D721Med (cell line): ENCODE measurements around the gene CALN1.
"Not testable (repeated sequence)": the region's sequence is repeated elsewhere in the genome, so short reads cannot be mapped to it uniquely, and the experiment has no call there.

Experiments used
- DNase-seq: peaks from one replicate; pipeline ENCODE4 v3.0.0; 2011; ENCODE audit warnings: low spot score; ENCODE audit not compliant: insufficient read length
- FAIRE-seq: peaks from 2 replicates; lab custom pipeline; 2011; peaks lifted over from hg19 to GRCh38; lab: Jason Lieb, UNC
- CTCF ChIP-seq: IDR thresholded peaks from 2 replicates; pipeline ENCODE4 v1.5.1; 2012; ENCODE audit warnings: mild to moderate bottlenecking, control low read depth; ENCODE audit not compliant: insufficient read depth; ENCODE audit errors: missing control alignments

CALN1 gene

DNA sequence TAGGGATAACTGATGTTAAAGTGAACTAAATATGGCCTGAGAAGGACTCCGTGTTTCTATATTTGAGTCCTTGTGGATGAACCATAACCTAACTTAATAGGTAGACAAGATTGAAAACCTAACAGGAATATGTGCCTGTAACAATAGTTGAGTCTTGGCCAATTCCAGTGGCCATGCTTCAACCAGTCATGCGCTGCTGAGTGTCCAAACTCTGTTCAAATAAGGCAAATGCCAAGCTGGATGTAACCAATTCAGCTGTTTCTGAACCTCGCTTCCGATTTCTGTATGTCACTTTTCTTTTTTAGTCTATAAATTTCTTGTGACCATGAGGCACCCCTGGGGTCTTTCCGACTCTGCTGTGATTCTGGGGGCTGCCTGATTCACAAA is 672.0 kb downstream of the CALN1 start:
- DNase-seq, result no peak
- no peak for TF ChIP-seq CTCF
- FAIRE-seq, result no peak

DNA sequence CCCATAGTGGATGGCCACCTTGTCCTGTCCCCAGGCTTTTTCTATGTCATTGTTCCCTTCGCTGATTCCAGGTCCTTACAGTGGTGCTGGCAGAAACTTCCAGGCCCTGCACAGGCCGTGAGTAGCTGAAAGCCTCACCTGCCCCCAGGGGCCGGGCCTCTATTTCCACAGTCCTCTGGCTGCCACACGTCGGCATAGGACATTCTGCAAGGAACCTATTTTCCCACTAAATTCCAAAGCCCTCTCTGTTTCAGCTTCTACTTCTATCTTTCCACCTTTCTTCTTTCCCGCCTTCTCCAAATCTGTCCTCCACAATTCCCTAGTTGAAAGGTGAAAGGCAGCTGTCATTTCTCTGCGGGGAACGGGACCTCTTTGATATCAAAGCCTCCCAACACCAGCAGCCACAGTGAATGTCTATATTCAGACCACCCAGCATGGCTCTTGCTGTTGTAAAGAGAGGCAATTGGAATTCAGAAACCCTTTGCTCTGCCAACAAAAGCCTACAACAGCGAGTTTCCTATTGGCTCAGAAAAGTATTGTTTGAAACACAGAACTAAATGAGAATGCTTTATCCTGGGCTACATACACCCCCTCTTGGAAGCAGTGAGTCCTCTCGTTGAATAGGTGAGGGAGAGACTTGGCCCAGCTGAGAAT is 672.5 kb downstream of the CALN1 start:
- FAIRE-seq (no peak), DNase-seq (no peak)
- no peak for TF ChIP-seq CTCF

DNA sequence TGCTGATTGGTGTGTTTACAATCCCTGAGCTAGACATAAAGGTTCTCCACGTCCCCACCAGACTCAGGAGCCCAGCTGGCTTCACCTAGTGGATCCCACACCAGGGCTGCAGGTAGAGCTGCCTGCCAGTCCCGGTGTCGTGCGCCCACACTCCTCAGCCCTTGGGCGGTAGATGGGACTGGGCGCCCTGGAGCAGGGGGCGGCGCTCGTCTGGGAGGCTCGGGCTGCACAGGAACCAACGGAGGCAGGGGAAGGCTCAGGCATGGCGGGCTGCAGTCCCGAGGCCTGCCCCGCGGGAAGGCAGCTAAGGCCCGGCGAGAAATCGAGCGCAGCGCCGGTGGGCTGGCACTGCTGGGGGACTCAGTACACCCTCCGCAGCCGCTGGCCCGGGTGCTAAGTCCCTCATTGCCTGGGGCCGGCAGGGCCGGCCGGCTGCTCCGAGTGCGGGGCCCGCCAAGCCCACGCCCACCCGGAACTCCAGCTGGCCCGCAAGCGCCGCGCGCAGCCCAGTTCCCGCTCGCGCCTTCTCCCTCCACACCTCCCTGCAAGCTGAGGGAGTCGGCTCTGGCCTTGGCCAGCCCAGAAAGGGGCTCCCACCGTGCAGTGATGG is 674.1 kb downstream of the CALN1 start:
- not testable (repeated sequence) for DNase-seq, FAIRE-seq

- DNase-seq (peak; percentile 34), FAIRE-seq (peak; percentile 85)
Observed at GRCh38 chr7:71735961-71736556, 676.1 kb downstream of the CALN1 start.

DNA sequence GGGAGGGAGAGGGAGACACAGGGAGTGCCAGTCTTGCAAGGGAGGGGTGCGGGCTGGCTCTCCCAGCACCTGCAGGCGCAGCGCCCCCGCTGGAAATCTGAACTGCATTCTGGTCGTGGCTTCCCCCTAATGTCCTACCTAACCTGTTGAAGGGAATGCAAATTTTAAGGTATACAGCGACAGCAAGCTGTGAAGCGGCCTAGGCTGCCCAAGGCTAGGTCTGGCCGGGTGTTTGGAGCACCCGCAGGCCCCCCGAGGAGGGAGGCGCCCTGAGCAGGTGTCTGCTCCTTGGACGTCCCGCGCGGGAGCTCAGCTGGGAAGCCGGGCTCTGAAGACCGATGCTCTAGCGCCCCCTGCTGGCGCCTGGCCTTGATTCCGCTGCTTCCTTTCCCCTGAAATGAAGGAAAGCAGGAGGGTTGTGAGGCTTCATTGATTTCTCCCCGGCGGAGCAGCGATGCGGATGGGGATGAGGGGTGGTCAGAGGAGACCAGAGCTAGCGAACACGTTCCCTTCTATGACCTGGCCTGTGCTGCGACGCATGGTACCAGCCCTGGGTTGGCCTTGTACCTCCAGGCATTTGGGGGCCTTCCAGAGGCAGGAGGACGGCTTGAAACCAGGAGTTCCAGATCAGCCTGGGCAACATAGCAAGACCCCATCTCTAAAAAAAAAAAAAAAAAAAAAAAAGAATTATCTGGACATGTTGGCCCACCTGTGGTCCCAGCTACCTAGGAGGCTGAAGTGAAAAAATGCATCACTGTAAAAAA is 678.8 kb downstream of the CALN1 start:
- FAIRE-seq (no peak), DNase-seq (peak; percentile 42)

More at GRCh38 chr7:71735961-71736556, 676.1 kb downstream of the CALN1 start:
- peak; percentile 98 for TF ChIP-seq CTCF

GRCh38 chr7:71731740-71732139 is 680.4 kb downstream of the CALN1 start:
- FAIRE-seq, result no peak
- DNase-seq, result no peak
- TF ChIP-seq CTCF, result no peak

More for the DNA sequence above, 678.8 kb downstream of the CALN1 start:
- TF ChIP-seq CTCF, result peak; percentile 79
